Nephron (organoid): ENCODE data around the gene GFOD2.

Experiments used
- H3K27ac Mint-ChIP-seq, 3 experiments: 2 replicates each; pipeline ENCODE4 v1.8.0; 2020; ENCODE audit warnings: mixed read lengths in 3 of 3, mild to moderate bottlenecking in 2 of 3, moderate library complexity in 1 of 3
- H3K27me3 Mint-ChIP-seq: 2 replicates; pipeline ENCODE4 v1.8.0; 2021; ENCODE audit warnings: low read depth, mild to moderate bottlenecking, moderate library complexity, mixed read lengths
- H3K36me3 Mint-ChIP-seq: 2 replicates; pipeline ENCODE4 v1.8.0; 2020; ENCODE audit warnings: low read depth, mixed read lengths
- H3K4me1 Mint-ChIP-seq: 2 replicates; pipeline ENCODE4 v1.8.0; 2020; ENCODE audit warnings: mixed read lengths
- H3K4me3 Mint-ChIP-seq, 3 experiments: 2 replicates each; pipeline ENCODE4 v1.8.0; 2020; ENCODE audit warnings: mild to moderate bottlenecking in 3 of 3, mixed read lengths in 3 of 3, moderate library complexity in 2 of 3
- H3K9me3 Mint-ChIP-seq: 2 replicates; pipeline ENCODE4 v1.8.0; 2020; ENCODE audit warnings: mixed read lengths
- CTCF ChIP-seq, 3 experiments: fragments of 200-600 bp; sonication (generic); IDR thresholded peaks; one replicate each; pipeline ENCODE4 v1.5.0; 2021; ENCODE audit warnings: antibody characterized with exemption in 3 of 3; ENCODE audit not compliant: unreplicated experiment in 3 of 3

GFOD2 gene

DNA sequence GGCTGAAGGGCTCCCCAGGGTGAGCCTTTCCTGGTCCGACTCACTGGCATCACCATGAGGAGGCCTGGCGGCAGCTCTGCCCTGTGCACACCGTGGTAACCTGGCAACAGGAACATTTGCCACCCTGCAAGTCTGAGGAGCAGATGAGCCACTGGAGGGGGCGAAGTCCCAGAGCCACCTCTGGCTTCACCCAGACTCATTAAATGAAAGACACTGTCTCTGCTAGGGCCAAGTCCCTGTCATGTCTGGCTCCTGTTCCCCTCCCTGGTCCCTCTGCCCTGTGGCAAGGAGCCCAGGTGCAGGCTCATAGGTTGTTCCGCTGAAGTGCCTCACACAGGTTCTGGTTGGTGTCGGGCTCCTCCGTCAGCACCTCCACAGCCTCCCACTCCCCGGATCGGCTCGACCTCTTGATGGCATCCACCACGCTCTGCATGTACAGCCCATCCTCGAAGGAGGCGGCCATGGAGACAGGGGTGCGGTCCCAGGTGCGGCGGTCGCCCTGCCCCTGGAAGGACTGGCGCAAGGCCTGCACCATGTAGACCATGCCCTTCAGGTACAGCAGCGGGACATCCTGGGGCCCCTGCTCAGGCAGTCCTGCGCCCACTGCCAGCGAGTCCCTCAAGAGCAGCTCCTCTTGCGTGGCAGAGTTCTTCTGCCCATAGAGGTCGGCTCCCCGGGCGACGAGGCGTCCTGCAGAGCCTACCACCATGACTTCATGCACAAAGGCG lies 44.1 kb downstream of the GFOD2 start:
- Mint-ChIP-seq H3K36me3 (no peaks in the 10 kb centered on the region), H3K27me3 (no peaks in the 10 kb centered on the region), H3K4me1 (peaks cover 18% of the 10 kb centered on the region), H3K4me3 (no peak overlapping the region), H3K27ac (peak overlapping the region in 1 of 3 experiments; percentile 84), H3K9me3 (no peaks in the 10 kb centered on the region)
- no peak for TF ChIP-seq CTCF (IDR thresholded peaks at IDR 0.05; ENCODE audit: unreplicated experiment in 3 of 3)

DNA sequence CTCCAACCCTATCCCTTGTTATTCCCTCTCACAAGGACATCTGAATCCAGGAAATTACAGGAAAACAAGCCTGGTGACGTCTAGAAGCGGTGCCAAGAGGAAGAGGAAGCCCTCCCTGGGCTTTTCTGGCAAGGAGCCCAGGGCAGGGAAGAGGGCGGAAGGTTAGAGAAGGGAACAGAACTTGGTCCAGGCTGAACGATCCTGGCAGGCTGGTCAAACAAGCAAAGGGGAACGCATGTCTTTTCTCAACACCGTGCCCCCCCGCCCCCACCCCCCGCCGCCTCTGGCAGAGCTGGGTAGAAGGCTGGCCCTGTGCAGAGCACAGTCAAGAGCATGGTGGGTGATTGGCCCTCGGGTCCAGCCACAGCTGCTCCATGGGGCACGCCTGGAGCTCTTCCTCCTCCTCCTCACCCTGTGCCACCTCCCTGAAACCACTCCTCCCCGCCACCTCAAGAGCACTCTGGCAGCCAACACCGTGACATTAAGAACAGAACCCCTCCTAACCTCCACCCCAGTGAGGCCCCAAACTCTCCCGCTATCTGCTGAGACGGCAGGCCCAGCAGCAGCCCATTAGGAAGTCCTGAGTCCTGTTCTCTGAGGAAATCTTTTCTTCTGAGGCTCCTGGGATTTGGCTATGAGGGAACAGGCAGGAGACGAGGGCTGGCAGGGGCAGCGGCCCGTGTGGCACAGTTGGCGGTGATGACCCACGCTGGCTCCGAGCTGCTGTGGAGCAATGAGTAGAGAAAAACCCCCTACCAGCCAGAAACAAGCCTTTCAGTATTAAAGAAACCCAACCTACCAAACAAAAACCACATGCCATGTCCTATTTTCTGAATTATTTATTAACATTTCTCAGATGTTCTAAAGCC lies 45.2 kb downstream of the GFOD2 start:
- H3K4me3 Mint-ChIP-seq, result no peak overlapping the region
- no peaks in the 10 kb centered on the region for H3K36me3 Mint-ChIP-seq
- peak overlapping the region; percentile 25 to 84 (median 52) for H3K27ac Mint-ChIP-seq
- H3K4me1 Mint-ChIP-seq, result peaks cover 18% of the 10 kb centered on the region
- TF ChIP-seq CTCF (IDR thresholded peaks at IDR 0.05; ENCODE audit: unreplicated experiment in 3 of 3), result no peak
- no peaks in the 10 kb centered on the region for H3K27me3 Mint-ChIP-seq
- H3K9me3 Mint-ChIP-seq, result no peaks in the 10 kb centered on the region

- Mint-ChIP-seq H3K27me3 (no peaks in the 10 kb centered on the region), H3K36me3 (no peaks in the 10 kb centered on the region)
- TF ChIP-seq CTCF (IDR thresholded peaks at IDR 0.05; ENCODE audit: unreplicated experiment in 3 of 3), result peak; percentile 40 to 52 (median 49)
These were observed 46.1 kb downstream of the GFOD2 start for GRCh38 chr16:67672739-67673662.

DNA sequence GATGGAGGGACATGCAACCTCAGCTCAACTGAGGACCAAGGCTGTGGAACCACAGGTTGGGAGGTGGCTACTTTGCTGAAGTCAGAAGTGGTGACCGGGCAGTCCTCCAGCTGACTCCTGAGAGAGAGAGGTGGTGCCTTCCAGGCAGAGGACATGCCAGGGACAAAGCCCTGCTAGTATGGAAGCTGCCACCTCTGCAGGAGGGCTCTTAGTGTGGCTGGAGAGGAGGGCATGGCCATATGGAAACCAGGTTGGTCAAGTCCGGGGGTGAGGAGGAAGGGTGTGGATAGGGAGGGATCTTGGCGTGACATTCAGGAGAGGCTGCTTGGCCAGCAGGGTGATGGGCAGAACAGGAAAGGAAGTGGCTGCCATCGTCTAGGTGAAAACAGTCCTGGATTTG lies 46.8 kb downstream of the GFOD2 start:
- Mint-ChIP-seq H3K36me3 (no peaks in the 10 kb centered on the region), H3K9me3 (no peaks in the 10 kb centered on the region), H3K4me3 (no peak overlapping the region), H3K27me3 (no peaks in the 10 kb centered on the region), H3K4me1 (peaks cover 13% of the 10 kb centered on the region), H3K27ac (no peak overlapping the region)
- TF ChIP-seq CTCF (IDR thresholded peaks at IDR 0.05; ENCODE audit: unreplicated experiment in 3 of 3), result no peak

More at GRCh38 chr16:67672739-67673662, 46.1 kb downstream of the GFOD2 start:
- H3K27ac Mint-ChIP-seq, result peak overlapping the region in 2 of 3 experiments; percentile 25 to 84
- peaks cover 13% of the 10 kb centered on the region for H3K4me1 Mint-ChIP-seq
- H3K4me3 Mint-ChIP-seq, result no peak overlapping the region
- H3K9me3 Mint-ChIP-seq, result no peaks in the 10 kb centered on the region

GRCh38 chr16:67669499-67670101 lies 49.5 kb downstream of the GFOD2 start:
- peak overlapping the region in 2 of 3 experiments; percentile 24 to 27 for H3K4me3 Mint-ChIP-seq
- peaks cover 13% of the 10 kb centered on the region for H3K4me1 Mint-ChIP-seq
- no peak overlapping the region for H3K27ac Mint-ChIP-seq
- TF ChIP-seq CTCF (IDR thresholded peaks at IDR 0.05; ENCODE audit: unreplicated experiment in 3 of 3), result no peak
- no peaks in the 10 kb centered on the region for H3K9me3 Mint-ChIP-seq
- H3K36me3 Mint-ChIP-seq, result peaks cover 2% of the 10 kb centered on the region
- no peaks in the 10 kb centered on the region for H3K27me3 Mint-ChIP-seq
